IMR-90 (cell line): Measurements from ENCODE around the gene PSMC4. TPM values are rescaled to one million over a fixed set of nuclear protein-coding genes. Genes with fewer than 3 reads are reported as not detected.

Source experiments
- ATAC-seq: fragments of 200-7000 bp; cut with Tn5 transposase; 2 replicates; pipeline ENCODE4 v1.9.1; 2020; ENCODE audit warnings: low read depth, mild to moderate bottlenecking, moderate library complexity
- BruUV-seq: library from RNA; stranded (reverse); fragments of 400-500 nt; replicated peaks from 2 replicates; lab custom pipeline; 2021; lab: Mats Ljungman, UMichigan
- CTCF ChIA-PET: fragments of 300-600 bp; formaldehyde crosslinking; extraction: SDS; loops from one replicate; lab custom pipeline; 2021; ENCODE audit warnings: antibody characterized with exemption; lab: Yijun Ruan, JAX
- POLR2A ChIA-PET: fragments of 300-600 bp; sonication (Branson Sonifier 250); formaldehyde crosslinking; loops from one replicate; lab custom pipeline; 2022; ENCODE audit warnings: antibody characterized with exemption; ENCODE audit not compliant: unreplicated experiment; lab: Charles Lee
- DNase-seq: peaks from one replicate; pipeline ENCODE4 v3.0.0; 2013
- H2AFZ ChIP-seq: replicated peaks from 2 replicates; pipeline ENCODE3; 2013; ENCODE audit warnings: low read length, mild to moderate bottlenecking; ENCODE audit not compliant: poor library complexity
- H2AK5ac ChIP-seq: 2 replicates; pipeline ENCODE4 v1.6.1; 2013; ENCODE audit warnings: low read depth, low read length, inconsistent platforms
- H2AK9ac ChIP-seq: replicated peaks from 2 replicates; pipeline ENCODE3; 2013; ENCODE audit warnings: mild to moderate bottlenecking, low read depth, low read length, moderate library complexity; ENCODE audit not compliant: poor library complexity
- H2BK120ac ChIP-seq: 2 replicates; pipeline ENCODE4 v1.6.1; 2013; ENCODE audit warnings: low read depth, low read length, inconsistent platforms
- H2BK15ac ChIP-seq: 3 replicates; pipeline ENCODE4 v1.6.1; 2013; ENCODE audit warnings: low read depth, low read length, inconsistent platforms
- H2BK20ac ChIP-seq: 2 replicates; pipeline ENCODE4 v1.6.1; 2013; ENCODE audit warnings: low read depth, mild to moderate bottlenecking, inconsistent platforms, low read length, moderate library complexity
- H2BK5ac ChIP-seq: 2 replicates; pipeline ENCODE4 v1.6.1; 2013; ENCODE audit warnings: mild to moderate bottlenecking, low read depth, low read length, inconsistent platforms; ENCODE audit not compliant: poor library complexity, severe bottlenecking
- H3K14ac ChIP-seq: replicated peaks from 2 replicates; pipeline ENCODE4 v1.6.1; 2013; ENCODE audit warnings: low read depth, low read length, inconsistent platforms
- H3K18ac ChIP-seq: 2 replicates; pipeline ENCODE4 v1.6.1; 2013; ENCODE audit warnings: low read depth, low read length, control low read depth
- H3K23ac ChIP-seq: 2 replicates; pipeline ENCODE4 v1.6.1; 2013; ENCODE audit warnings: low read depth, low read length, inconsistent platforms
- H3K27ac ChIP-seq: 2 replicates; pipeline ENCODE4 v1.5.1; 2013; ENCODE audit warnings: mild to moderate bottlenecking, control low read depth, low read length; ENCODE audit not compliant: insufficient read depth
- H3K27me3 ChIP-seq: 2 replicates; pipeline ENCODE4 v1.6.1; 2013; ENCODE audit warnings: low read length; ENCODE audit not compliant: control insufficient read depth, insufficient read depth
- H3K36me3 ChIP-seq: 2 replicates; pipeline ENCODE4 v1.6.1; 2013; ENCODE audit warnings: low read length, mixed read lengths; ENCODE audit not compliant: control insufficient read depth, insufficient read depth
- H3K4ac ChIP-seq: 2 replicates; pipeline ENCODE4 v1.6.1; 2013; ENCODE audit warnings: low read depth, low read length, inconsistent platforms
- H3K4me1 ChIP-seq: 2 replicates; pipeline ENCODE4 v1.6.1; 2013; ENCODE audit warnings: low read length, mixed read lengths; ENCODE audit not compliant: control insufficient read depth, insufficient read depth
- H3K4me2 ChIP-seq: 2 replicates; pipeline ENCODE4 v1.6.1; 2013; ENCODE audit warnings: low read depth, mild to moderate bottlenecking, control low read depth, low read length, moderate library complexity
- H3K4me3 ChIP-seq: 2 replicates; pipeline ENCODE4 v1.5.1; 2013; ENCODE audit warnings: low read depth, mild to moderate bottlenecking, control low read depth, low read length, moderate library complexity; ENCODE audit not compliant: insufficient read depth
- H3K56ac ChIP-seq: 2 replicates; pipeline ENCODE4 v1.6.1; 2013; ENCODE audit warnings: low read length, inconsistent platforms; ENCODE audit not compliant: insufficient read depth; ENCODE audit errors: extremely low read depth
- H3K79me1 ChIP-seq, 2 experiments: 2 replicates each; pipeline ENCODE4 v1.6.1; 2013; ENCODE audit warnings: low read length in 2 of 2, inconsistent platforms in 1 of 2, low read depth in 1 of 2
- H3K9ac ChIP-seq: 2 replicates; pipeline ENCODE4 v1.6.1; 2013; ENCODE audit warnings: low read depth, low read length, control low read depth
- H3K9me1 ChIP-seq: 2 replicates; pipeline ENCODE4 v1.6.1; 2013; ENCODE audit warnings: low read length, inconsistent platforms; ENCODE audit not compliant: insufficient read depth
- H3K9me3 ChIP-seq: 2 replicates; pipeline ENCODE4 v1.6.1; 2013; ENCODE audit warnings: low read length; ENCODE audit not compliant: control insufficient read depth, insufficient read depth
- H4K20me1 ChIP-seq: 2 replicates; pipeline ENCODE4 v1.6.1; 2013; ENCODE audit warnings: low read length, inconsistent platforms; ENCODE audit not compliant: insufficient read depth
- H4K5ac ChIP-seq: 2 replicates; pipeline ENCODE4 v1.6.1; 2013; ENCODE audit warnings: mild to moderate bottlenecking, low read depth, low read length, control low read depth
- H4K8ac ChIP-seq, 2 experiments: 2 replicates each; pipeline ENCODE4 v1.6.1; 2013; ENCODE audit warnings: low read depth in 2 of 2, low read length in 2 of 2, control low read depth in 1 of 2, inconsistent platforms in 1 of 2
- H4K91ac ChIP-seq: 2 replicates; pipeline ENCODE4 v1.6.1; 2013; ENCODE audit warnings: low read depth, low read length, inconsistent platforms; ENCODE audit not compliant: insufficient read depth
- CEBPB ChIP-seq: IDR thresholded peaks from 2 replicates; pipeline ENCODE4 v1.6.1; 2012; ENCODE audit warnings: low read depth, low read length, improper control_type of control experiment
- CHD1 ChIP-seq: IDR thresholded peaks from 2 replicates; pipeline ENCODE4 v1.6.1; 2012; ENCODE audit warnings: low read depth, low read length, improper control_type of control experiment
- CTCF ChIP-seq: conservative IDR thresholded peaks from 2 replicates; pipeline ENCODE4 v1.5.1; 2012; ENCODE audit warnings: mild to moderate bottlenecking, low read depth, low read length, improper control_type of control experiment
- MXI1 ChIP-seq: IDR thresholded peaks from 2 replicates; pipeline ENCODE4 v1.6.1; 2012; ENCODE audit warnings: low read depth, mild to moderate bottlenecking, low read length, moderate library complexity, borderline replicate concordance
- NFE2L2 ChIP-seq: fragments of 150-350 bp; IDR thresholded peaks from 2 replicates; pipeline ENCODE4 v1.6.1; 2016; ENCODE audit warnings: low read depth, mild to moderate bottlenecking, low read length
- POLR2A ChIP-seq: IDR thresholded peaks from 2 replicates; pipeline ENCODE4 v1.6.1; 2012; ENCODE audit warnings: mild to moderate bottlenecking, low read depth, low read length
- RCOR1 ChIP-seq: IDR thresholded peaks from 2 replicates; pipeline ENCODE4 v1.6.1; 2012; ENCODE audit warnings: mild to moderate bottlenecking, low read length, improper control_type of control experiment; ENCODE audit not compliant: insufficient replicate concordance
- USF2 ChIP-seq: fragments of 150-350 bp; IDR thresholded peaks from 2 replicates; pipeline ENCODE4 v1.6.1; 2017; ENCODE audit warnings: mild to moderate bottlenecking, antibody characterized with exemption, low read length, low read depth
- WGBS, 2 experiments: methylation state at CpG; one replicate each; pipeline versions ENCODE4 v1.1.5 to v1.1.7; 2013; ENCODE audit warnings: missing lambda C conversion rate in 2 of 2; ENCODE audit not compliant: insufficient read length in 1 of 2; ENCODE audit errors: extremely low coverage in 2 of 2; 5-methylcytosine and 5-hydroxymethylcytosine counted together
- dilution Hi-C: fragments of 300-500 bp; cut with HindIII; formaldehyde crosslinking; loops from one replicate; pipeline ENCODE4 v1.14.3; 2018; ENCODE audit warnings: low sequenced_read_pairs; ENCODE audit not compliant: unreplicated experiment
- in situ Hi-C: fragments of 300-500 bp; cut with MboI; formaldehyde crosslinking; loops from 3 replicates; pipeline ENCODE4 v1.14.3; 2019; ENCODE audit warnings: low sequenced_read_pairs, inconsistent platforms, mixed read lengths
- intact Hi-C: fragments of 100-400 bp; cut with micrococcal nuclease; formaldehyde crosslinking; loops from 2 replicates; pipeline ENCODE4 v1.10.0; 2022
- polyA plus RNA-seq, 3 experiments: library from polyadenylated mRNA; depleted of rRNA; stranded (reverse); fragments of >200 nt; gene quantifications; 2 replicates each; pipeline ENCODE4 v1.2.3, GENCODE V29; 2012; ENCODE audit warnings: low replicate concordance in 1 of 3
- total RNA-seq: library from RNA; depleted of rRNA; stranded (reverse); fragments of >200 nt; gene quantifications from 2 replicates; pipeline ENCODE4 v1.2.3, GENCODE V29; 2012

Gene PSMC4
- total and polyA plus RNA-seq, 2 of the 4 experiments (the other 2 are of a cell fraction) = 148 to 216 TPM

GRCh38 chr19:39937787-39938186 is 33.2 kb upstream of the PSMC4 start:
- Histone ChIP-seq H3K9me3 (no peaks in the 10 kb centered on the region), H3K23ac (no peak overlapping the region), H3K79me1 (no peaks in the 10 kb centered on the region), H4K5ac (no peak overlapping the region), H3K14ac (no peak overlapping the region), H3K9ac (no peak overlapping the region), H2AK5ac (no peak overlapping the region), H3K4me1 (no peaks in the 10 kb centered on the region), H4K8ac (no peak overlapping the region), H2BK15ac (no peak overlapping the region), H2BK5ac (no peak overlapping the region), H3K36me3 (no peaks in the 10 kb centered on the region), H3K4ac (no peak overlapping the region), H2AK9ac (no peak overlapping the region), H3K18ac (no peak overlapping the region), H3K27ac (no peak overlapping the region), H3K4me3 (no peak overlapping the region), H3K4me2 (no peak overlapping the region), H3K56ac (no peak overlapping the region), H4K91ac (no peak overlapping the region), H2AFZ (no peak overlapping the region), H2BK120ac (no peak overlapping the region), H3K27me3 (no peaks in the 10 kb centered on the region), H4K20me1 (no peaks in the 10 kb centered on the region), H2BK20ac (no peak overlapping the region), H3K9me1 (no peaks in the 10 kb centered on the region)
- in situ Hi-C loops (no loop called here), intact Hi-C loops (no loop called here), dilution Hi-C loops (no loop called here)
- WGBS, 2 experiments = 40% methylated on average over 1 of the region's 2 CpGs; no CpG with 5 or more reads in 1 of the 2 experiments
- no peak for DNase-seq
- TF ChIP-seq NFE2L2 (no peak), CHD1 (no peak), RCOR1 (no peak), MXI1 (no peak), USF2 (no peak), CEBPB (no peak), POLR2A (no peak), CTCF (no peak)
- ChIA-PET CTCF (interaction anchor here (1.0 kb wide), 1 partner anchor 93 kb away, joined by 3 read pairs; no protein-coding TSS in a partner anchor), POLR2A (no interaction called here)
- BruUV-seq = no TSS peak
- no peak for ATAC-seq
